Measurements from ENCODE around the gene TNXB.
"Not testable (repeated sequence)": the region's sequence is repeated elsewhere in the genome, so short reads cannot be mapped to it uniquely, and the experiment has no call there.

The TNXB gene
- 0 to 8.6 (median 0.20) reads per million in 17 experiments for total RNA-seq

DNA sequence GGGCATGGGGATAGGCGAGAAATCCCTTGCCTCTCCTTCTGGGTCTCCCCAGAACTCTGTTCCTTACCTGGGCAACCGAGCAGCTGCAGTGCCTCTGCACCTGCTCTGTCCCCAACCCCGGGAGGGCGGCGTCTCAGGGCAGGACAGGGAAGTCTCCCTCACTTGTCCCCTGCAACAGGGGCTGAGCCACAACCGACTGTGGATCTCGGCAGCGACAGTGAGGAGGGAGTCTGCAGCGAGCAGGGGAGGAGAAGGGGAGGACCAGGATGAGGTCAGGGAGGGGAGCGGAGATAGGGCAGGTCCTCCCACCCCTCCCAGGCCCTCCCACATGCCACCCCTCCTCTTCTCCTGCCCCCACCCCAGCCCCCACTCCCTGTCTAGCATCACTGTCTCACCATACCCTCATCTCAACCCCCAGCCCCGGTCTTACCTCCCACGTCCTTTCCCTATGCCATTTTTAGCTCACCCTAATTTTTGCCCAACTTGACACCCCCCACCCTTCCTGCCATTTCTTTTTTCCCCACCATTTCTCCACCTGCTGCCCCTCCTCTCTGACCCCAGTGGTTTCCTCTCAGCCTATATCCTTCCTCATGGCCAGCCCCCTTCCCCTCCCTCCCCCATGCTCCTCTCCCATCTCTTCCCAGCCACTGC lies at the start of gene TNXB:
TSS of gene TNXB (minus strand) at position 225 of the 651 bp plus-strand sequence. CDS start 11,140 bp downstream, outside the sequence.
- no peak for DNase-seq

GRCh38 chr6:32158052-32158451 lies 48.9 kb upstream of the TNXB start:
- DNase-seq, result no peak

DNA sequence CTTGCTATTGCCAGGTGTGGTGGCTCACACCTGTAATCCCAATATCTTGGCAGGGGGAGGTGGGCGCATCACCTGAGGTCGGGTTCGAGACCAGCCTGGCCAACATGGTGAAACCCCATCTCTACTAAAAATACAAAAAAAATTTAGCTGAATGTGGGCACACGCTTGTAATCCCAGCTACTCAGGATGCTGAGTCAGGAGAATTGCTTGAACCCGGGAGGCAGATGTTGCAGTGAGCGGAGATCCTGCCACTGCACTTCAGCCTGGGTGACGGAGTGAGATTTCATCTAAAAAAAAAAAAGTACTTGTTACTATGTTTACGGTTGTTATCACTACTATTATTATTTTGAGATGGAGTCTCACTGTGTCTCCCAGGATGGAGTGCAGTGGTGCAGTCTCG lies 47.8 kb upstream of the TNXB start:
- DNase-seq, result no peak

DNA sequence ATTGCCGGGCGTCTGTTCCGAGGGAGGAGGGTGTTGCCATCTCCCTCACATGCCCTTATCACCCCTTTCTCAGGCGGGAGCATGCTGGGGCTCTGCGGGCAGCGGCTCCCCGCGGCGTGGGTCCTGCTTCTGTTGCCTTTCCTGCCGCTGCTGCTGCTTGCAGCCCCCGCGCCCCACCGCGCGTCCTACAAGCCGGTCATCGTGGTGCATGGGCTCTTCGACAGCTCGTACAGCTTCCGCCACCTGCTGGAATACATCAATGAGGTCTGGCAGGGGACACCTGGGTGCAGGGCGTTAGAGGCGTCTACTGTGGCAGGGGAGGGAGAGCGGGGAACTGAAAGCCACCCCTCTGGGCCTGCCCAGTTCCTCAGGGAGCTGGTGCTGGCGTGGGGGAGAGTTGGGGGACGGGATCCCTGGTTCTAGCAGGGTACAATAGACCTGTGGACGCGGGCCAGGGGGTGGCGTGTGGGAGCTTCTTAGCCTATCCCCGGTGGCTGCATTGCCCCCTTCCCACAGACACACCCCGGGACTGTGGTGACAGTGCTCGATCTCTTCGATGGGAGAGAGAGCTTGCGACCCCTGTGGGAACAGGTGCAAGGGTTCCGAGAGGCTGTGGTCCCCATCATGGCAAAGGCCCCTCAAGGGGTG lies 45.5 kb upstream of the TNXB start:
- peak in 3 of 4 experiments; percentile 49 to 60 (median 51) for DNase-seq

- peak; percentile 40 to 71 (median 54) for DNase-seq
Measured at GRCh38 chr6:32153564-32154513, 44.7 kb upstream of the TNXB start, which contains the start of gene PPT2. Gene PPT2, plus strand, starts transcription at chr6:32154141. Its CDS starts 454 bp downstream, at chr6:32154595.

DNA sequence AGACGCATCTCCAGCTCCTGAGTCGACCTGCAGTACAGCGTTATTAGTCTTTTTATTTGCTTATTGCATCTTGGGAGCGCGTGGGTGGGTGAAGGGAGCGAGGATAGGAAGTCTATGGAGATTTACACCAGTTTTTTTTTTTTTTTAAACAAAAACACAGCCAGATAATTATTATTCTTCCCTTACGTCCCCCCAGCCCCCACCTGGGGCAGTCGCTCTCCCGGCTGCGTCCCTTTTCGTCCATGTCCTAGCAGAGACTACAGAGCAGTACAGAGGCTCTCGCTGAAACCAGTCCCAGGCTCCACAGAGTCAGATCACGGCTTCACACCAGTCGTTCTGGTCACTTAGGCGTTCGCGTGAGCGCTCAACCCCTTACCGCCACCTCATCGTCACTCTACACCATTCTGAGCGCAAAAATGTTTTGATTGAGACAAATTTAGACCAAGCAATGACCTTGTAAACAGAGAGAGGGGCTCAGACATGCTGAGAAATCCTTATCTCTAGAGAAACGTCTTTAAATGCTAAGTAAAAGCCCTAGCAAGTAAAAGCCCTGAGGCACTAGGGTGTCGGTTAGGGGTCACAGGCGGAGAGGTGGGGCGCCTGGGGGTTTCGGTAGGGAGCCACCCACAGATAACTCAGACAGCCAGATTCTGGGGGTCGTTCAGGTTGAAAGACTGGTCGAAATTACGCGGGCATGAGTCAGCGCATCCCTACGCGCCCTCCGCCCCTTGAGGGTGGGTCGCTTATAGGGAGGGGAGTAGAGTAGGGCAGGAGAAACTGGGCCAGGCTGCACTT lies 43.8 kb upstream of the TNXB start:
- no peak for DNase-seq

DNA sequence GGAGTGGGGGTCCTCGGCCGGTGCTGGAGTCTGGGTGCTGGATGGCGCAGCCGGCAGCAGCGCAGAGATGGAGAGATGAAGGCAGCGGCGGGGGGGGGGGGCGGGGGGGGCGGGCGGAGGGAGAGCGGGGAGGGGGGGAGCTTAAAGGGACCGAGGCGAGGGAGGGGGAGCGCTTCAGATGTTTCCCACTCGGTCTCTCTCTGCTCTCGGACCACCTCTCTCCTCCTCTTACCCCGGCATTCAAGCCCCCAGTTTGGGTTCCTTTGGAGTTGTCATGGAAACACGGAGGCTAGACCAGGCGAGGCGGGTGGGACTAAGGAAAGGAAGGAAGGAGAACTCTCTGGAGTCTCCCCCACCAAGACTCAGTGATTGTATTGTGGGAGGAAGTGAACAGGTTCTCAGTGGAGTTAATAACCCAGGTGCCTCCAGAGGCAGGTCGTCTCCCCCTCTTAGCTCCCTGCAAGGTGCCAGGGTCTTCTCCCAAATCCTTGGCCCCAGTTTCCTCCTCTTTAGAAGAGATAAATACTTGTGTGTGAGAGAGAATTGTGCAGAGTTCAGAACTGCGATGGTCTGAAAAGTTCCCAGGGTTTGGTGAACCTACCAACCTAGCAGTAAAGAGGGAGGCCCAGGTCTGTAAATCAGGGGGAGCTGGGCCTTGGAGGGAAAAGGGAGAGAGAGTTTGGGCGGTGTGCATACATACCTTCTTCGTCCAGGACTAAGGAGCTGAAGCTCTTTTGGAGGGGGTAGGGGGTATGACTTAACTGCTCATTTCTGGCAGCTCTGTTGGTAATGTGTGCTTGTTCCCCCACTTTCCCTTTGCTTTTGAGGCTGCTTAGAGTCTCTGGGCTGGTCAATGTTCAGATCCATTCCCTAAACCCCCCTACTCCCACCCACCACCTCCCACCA lies 43.0 kb upstream of the TNXB start, which contains the start of gene PRRT1:
TSS of gene PRRT1 (minus strand) at position 77 of the 906 bp plus-strand sequence. CDS start 112 bp downstream, outside the sequence.
- no peak for DNase-seq

- no peak for DNase-seq
Measured at GRCh38 chr6:32151181-32151862, 42.2 kb upstream of the TNXB start.

DNA sequence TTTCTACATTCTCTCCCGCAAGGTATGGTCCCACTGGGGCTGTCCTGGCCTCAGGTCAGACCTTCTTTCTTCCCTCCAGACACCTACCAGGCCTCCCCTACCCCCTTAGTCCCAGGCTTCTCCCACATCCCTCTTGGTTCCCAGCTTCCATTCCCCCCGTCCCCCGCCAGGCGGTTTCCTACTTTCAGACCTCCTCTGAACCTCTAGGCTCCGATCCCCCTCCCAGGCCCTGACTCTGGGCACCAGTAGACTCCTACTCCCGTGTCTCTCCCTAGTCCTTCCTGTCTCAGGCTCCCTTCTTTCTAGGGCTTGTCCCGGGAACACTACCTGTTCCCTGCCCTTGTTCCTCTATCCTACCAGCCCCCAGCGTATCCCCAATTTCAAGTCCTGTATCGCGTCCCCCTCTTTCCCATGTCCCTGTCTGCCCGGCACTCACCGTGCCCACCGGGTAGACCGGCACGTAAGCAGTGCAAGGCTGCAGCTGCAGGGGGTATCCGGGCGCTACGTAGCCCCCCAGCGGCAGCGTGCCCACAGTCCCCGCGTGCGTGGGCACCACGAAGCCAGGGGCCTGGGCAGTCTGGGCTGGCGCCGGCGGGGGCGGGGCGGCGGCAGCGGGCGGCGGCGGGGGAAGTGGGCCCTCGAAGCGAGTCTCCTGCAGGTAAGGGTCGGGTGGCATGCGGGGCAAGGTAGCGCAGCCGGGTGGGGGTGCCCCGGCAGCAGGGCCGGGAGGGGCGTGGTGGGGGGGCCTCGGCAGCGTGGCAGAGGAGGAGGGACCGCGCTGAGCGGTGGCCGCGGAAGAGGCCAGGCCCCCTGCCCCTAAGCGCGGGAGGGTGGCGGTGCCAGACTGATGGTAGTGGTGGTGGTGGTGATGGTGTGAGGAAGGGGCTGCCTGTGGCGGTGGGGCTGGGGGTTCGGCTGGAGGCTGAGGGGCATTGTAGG lies 41.1 kb upstream of the TNXB start:
- DNase-seq, result no peak

DNA sequence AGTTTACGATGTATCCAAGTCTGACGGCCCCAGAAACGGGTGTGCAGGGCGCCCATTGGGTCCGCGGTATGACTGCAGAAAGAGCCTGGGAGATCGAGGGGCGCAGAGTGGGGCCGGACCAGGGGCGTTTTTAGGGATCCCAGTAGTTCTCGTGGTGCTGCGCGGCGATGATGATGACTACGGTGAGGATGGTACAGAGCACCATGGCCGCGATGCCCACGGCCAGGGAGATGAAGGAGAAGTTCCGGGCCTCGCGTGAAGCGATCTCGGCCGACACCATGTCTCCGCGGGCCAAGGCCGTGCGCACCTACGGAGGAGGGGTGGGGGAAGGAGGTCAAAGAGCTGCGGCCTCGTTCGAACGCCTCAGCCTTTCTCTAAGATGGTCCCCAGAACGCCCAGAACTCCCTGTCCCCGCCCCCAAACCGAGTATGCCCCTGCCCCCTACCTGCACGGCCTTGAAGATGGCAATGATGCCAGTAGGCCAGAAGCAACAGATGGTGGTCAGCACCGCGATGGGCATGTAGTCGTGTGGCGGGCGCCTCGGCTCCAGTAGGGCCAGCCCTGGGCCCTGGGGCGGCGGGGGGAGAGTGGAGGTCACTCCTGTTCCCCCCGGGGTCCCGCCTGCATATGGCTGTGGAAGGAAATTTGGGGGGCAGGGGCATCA lies 40.1 kb upstream of the TNXB start:
- no peak for DNase-seq

- peak; percentile 82 to 87 (median 82) for DNase-seq
Measured at GRCh38 chr6:32148289-32149091, 39.4 kb upstream of the TNXB start.

DNA sequence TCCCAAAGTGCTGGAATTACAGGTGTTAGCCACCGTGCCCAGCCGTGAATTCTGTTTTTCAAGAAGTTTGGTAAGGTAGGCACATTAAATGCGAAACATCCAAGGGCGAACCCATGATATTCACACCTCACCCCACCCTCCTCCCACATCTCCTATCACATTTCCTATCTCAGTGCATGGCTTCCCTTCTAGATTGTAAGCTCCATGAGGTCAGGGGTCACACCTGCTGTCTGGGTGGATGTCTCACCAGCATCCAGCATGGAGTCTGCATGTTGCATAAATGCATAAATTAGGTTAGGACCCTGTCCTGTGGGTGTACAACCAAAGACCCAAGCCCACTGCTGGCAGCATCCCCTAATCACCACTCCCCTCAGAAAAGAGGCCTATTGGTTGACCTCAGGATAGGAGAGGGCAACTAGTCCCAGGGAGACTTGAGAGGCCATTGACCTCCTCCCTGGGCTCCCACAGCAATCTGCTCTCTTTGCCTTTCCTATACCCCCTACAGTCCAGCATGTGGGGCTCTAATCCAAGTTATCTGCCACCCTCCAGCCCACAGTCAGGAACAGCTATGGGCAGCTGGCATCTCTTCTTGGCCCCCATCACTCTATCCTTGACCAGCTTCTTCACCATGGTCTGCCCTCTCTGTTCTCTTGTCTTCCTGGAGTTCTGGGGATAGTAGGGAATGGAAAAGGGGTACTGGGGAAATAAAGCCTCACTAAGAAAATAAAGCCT lies 38.4 kb upstream of the TNXB start:
- DNase-seq, result peak in 1 of 4 experiments; percentile 21

DNA sequence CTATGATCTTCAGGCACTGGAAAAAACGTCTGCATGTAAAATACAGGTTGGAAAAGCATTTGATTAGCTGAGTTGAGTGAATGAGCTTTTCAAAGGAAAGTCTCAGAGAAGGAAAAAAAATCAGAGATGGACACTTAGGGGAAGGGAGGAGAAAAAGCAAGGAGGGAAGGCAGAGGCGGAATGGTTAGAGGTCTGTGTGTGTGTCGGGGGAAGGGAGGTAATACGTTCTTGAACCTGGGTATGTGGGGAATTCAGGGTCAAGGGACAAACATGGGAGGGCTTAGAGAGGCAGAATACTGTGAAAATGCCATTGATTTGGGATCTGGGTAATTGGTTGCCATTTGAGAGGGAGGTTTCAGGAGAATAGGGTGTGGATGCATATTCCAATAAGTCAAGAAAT lies 37.5 kb upstream of the TNXB start:
- no peak for DNase-seq

DNA sequence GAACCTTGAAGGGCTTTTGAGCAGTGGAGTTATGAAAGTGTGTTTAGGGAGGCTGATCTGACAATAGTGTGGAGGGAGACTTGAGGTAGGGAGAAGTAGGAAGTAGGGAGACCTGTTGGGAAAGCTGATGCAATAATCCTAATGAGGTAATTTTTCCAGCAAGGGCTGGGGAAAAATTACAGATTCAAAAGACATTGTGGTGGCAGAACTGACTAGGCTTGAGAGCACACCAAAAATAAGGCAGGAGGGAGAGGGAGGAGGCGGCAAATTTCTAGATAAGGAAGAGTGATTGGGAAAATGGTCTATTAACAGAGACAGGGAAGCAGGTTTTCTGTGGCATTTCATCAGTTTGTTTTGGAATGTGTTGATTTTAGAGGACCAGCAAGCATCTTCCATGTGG lies 37.1 kb upstream of the TNXB start:
- no peak for DNase-seq

DNA sequence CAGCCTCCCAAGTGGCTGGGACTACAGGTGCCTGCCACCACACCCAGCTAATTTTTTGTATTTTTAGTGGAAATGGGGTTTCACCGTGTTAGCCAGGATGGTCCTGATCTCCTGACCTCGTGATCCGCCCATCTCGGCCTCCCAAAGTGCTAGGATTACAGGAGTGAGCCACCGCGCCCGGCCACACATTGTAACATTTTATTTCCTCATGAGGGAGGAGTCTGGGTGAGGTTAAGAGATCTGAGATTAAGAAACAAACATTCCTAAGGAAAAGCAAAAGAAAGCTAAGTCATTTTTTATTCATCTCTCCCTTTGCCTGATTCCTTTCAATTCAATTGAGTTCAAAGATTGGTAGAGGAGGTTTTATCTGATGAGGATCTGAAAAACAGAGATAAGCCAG lies 35.1 kb upstream of the TNXB start:
- DNase-seq, result not testable (repeated sequence)

- DNase-seq, result no peak
Measured at GRCh38 chr6:32140420-32141046, 31.4 kb upstream of the TNXB start.

Measured in suppressor macrophage (primary cell).